ENCODE data around the gene PCNT. TPM values are rescaled to one million over a fixed set of nuclear protein-coding genes. Genes with fewer than 3 reads are reported as not detected.

PCNT gene
- total RNA-seq, 4 donors from 2014 or later: 42.8 to 58.6 (median 45.9) TPM

DNA sequence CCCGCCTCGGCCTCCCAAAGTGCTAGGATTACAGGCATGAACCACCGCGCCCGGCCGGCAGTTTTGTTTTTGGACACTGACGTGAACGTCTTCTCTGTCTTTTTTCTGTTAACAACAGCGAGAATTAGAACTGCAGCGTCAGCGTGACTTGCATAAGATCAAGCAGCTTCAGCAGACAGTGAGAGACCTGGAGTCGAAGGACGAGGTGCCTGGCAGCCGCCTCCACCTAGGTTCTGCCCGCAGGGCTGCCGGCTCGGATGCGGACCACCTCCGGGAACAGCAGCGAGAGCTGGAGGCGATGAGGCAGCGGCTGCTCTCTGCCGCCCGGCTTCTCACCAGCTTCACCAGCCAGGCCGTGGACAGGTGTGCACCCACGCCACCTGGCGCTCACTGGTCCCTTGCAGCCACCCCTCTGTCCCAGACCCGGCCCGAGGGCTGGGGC lies 111.9 kb downstream of the PCNT start:
- no peaks in the 10 kb centered on the region for H3K27me3 ChIP-seq
- H3K36me3 ChIP-seq: peaks cover 0 to 98% (median 16%) of the 10 kb centered on the region in 3 donors
- no peak overlapping the region for H3K4me3 ChIP-seq
- H3K4me1 ChIP-seq: no peaks in the 10 kb centered on the region
- TF ChIP-seq CTCF (IDR thresholded peaks at IDR 0.05) (no peak), EP300 (IDR thresholded peaks at IDR 0.05) (no peak), POLR2A (IDR thresholded peaks at IDR 0.05) (no peak)
- no peak overlapping the region for H3K27ac ChIP-seq
- no peak for DNase-seq (ENCODE audit: low spot score in 2 of 2)
- H3K9me3 ChIP-seq: no peaks in the 10 kb centered on the region
- 94 to 98% methylated on average over 27 to 29 of the region's 29 CpGs for WGBS, 2 donors

DNA sequence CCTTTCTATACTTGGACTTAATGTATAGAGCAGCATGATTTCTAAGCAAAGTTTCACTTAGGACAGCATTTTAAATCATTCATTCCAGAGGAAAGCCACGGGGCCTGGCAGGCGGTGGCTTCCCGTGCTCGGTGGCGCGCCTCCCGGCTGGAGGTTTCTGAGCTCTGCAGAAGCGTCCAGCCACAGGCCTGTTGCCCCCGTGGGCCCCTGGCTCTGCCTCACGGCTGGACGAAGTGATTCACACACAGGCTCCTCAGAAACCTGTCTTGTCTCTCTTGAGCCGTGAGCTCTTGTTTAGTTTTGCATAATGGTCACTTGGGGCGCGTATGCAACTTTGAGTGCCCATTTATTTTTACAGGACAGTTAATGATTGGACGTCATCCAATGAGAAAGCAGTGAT lies 112.7 kb downstream of the PCNT start:
- no peaks in the 10 kb centered on the region for H3K9me3 ChIP-seq
- 88 to 89% methylated on average over 15 of the region's 15 CpGs for WGBS, 2 donors
- no peaks in the 10 kb centered on the region for H3K27me3 ChIP-seq
- H3K36me3 ChIP-seq: peaks cover 0 to 98% (median 14%) of the 10 kb centered on the region in 3 donors
- no peak for TF ChIP-seq EP300 (IDR thresholded peaks at IDR 0.05)
- TF ChIP-seq POLR2A (IDR thresholded peaks at IDR 0.05): no peak
- no peak for TF ChIP-seq CTCF (IDR thresholded peaks at IDR 0.05)
- no peak overlapping the region for H3K4me3 ChIP-seq
- H3K27ac ChIP-seq: no peak overlapping the region
- no peaks in the 10 kb centered on the region for H3K4me1 ChIP-seq
- DNase-seq (ENCODE audit: low spot score in 2 of 2): no peak

DNA sequence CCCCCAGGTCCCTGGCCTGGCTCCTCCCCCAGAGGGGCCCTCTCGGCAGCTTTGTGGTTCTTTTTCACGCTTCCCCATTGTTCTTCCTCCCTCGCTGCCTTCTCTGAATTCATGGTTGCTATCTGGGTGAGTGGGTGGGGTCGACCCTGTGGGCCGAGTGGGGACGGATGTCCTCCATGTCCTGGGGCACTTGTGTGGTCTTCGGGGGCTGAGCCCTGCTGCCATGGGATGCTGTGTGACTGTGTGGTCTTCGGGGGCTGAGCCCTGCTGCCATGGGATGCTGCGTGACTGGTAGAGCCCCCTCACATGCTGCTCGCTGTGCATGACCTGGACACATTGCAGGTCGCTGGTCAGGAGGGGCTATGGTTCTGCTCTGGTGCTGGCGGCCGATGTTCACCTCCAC lies 113.1 kb downstream of the PCNT start:
- Histone ChIP-seq H3K4me3 (no peak overlapping the region), H3K4me1 (no peaks in the 10 kb centered on the region), H3K36me3 (peaks cover 0 to 98% (median 9%) of the 10 kb centered on the region in 3 donors), H3K27me3 (no peaks in the 10 kb centered on the region), H3K27ac (no peak overlapping the region), H3K9me3 (no peaks in the 10 kb centered on the region)
- 62 to 71% methylated on average over 10 to 13 of the region's 13 CpGs for WGBS, 2 donors
- DNase-seq (ENCODE audit: low spot score in 2 of 2): no peak
- no peak for TF ChIP-seq EP300 (IDR thresholded peaks at IDR 0.05)
- no peak for TF ChIP-seq CTCF (IDR thresholded peaks at IDR 0.05)
- TF ChIP-seq POLR2A (IDR thresholded peaks at IDR 0.05): no peak

GRCh38 chr21:46437511-46437910 lies 113.6 kb downstream of the PCNT start:
- TF ChIP-seq POLR2A (IDR thresholded peaks at IDR 0.05) (no peak), CTCF (IDR thresholded peaks at IDR 0.05) (no peak), EP300 (IDR thresholded peaks at IDR 0.05) (no peak)
- H3K36me3 ChIP-seq: peaks cover 0 to 98% (median 8%) of the 10 kb centered on the region in 3 donors
- no peaks in the 10 kb centered on the region for H3K27me3 ChIP-seq
- no peak overlapping the region for H3K27ac ChIP-seq
- DNase-seq (ENCODE audit: low spot score in 2 of 2): no peak
- WGBS, 2 donors: 80 to 84% methylated on average over 13 of the region's 13 CpGs
- H3K4me1 ChIP-seq: no peaks in the 10 kb centered on the region
- no peaks in the 10 kb centered on the region for H3K9me3 ChIP-seq
- no peak overlapping the region for H3K4me3 ChIP-seq

GRCh38 chr21:46438241-46438640 lies 114.3 kb downstream of the PCNT start:
- no peak for DNase-seq (ENCODE audit: low spot score in 2 of 2)
- peaks cover 0 to 98% (median 8%) of the 10 kb centered on the region in 3 donors for H3K36me3 ChIP-seq

More at GRCh38 chr21:46438241-46438640, 114.3 kb downstream of the PCNT start:
- H3K4me1 ChIP-seq: no peaks in the 10 kb centered on the region
- no peak overlapping the region for H3K4me3 ChIP-seq
- TF ChIP-seq EP300 (IDR thresholded peaks at IDR 0.05) (no peak), CTCF (IDR thresholded peaks at IDR 0.05) (no peak), POLR2A (IDR thresholded peaks at IDR 0.05) (no peak)
- no peaks in the 10 kb centered on the region for H3K27me3 ChIP-seq
- WGBS, 2 donors: 96 to 97% methylated on average over 11 of the region's 11 CpGs
- no peaks in the 10 kb centered on the region for H3K9me3 ChIP-seq
- H3K27ac ChIP-seq: no peak overlapping the region

All from tibial nerve (tissue), 4 donors.